Spleen (tissue), 11 donors: ENCODE results near the gene POLN. TPM values are rescaled to one million over a fixed set of nuclear protein-coding genes. Genes with fewer than 3 reads are reported as not detected.

Experiments used
- DNase-seq: peaks from one replicate; pipeline ENCODE4 v3.0.0-alpha.2; 2020
- H3K27ac ChIP-seq, 8 donors: fragments of 200-600 bp; sonication (generic) in 7 of 8; 1 replicate in 4 of 8; 2 replicates in 4 of 8; pipeline versions ENCODE4 v1.5.0 to v1.8.0; 2016 to 2021; ENCODE audit warnings: inconsistent platforms in 4 of 8, mild to moderate bottlenecking in 4 of 8, moderate library complexity in 1 of 8
- H3K27me3 ChIP-seq, 7 donors: fragments of 200-600 bp; sonication (generic) in 6 of 7; replicated peaks in 1 of 7; 1 replicate in 4 of 7; 2 replicates in 3 of 7; pipeline versions ENCODE4 v1.5.0 to v1.8.0; 2016 to 2021; ENCODE audit warnings: inconsistent platforms in 3 of 7, mild to moderate bottlenecking in 1 of 7
- H3K36me3 ChIP-seq, 6 donors: fragments of 200-600 bp; sonication (generic) in 5 of 6; 1 replicate in 4 of 6; 2 replicates in 2 of 6; pipeline versions ENCODE4 v1.5.0 to v1.8.0; 2016 to 2021; ENCODE audit warnings: inconsistent platforms in 2 of 6
- H3K4me1 ChIP-seq, 6 donors: fragments of 200-600 bp; sonication (generic) in 5 of 6; 1 replicate in 3 of 6; 2 replicates in 3 of 6; pipeline versions ENCODE4 v1.5.0 to v1.8.0; 2016 to 2021; ENCODE audit warnings: inconsistent platforms in 3 of 6
- H3K4me3 ChIP-seq, 8 donors: fragments of 200-600 bp; sonication (generic) in 7 of 8; 1 replicate in 4 of 8; 2 replicates in 4 of 8; pipeline versions ENCODE4 v1.5.0 to v1.8.0; 2016 to 2021; ENCODE audit warnings: inconsistent platforms in 4 of 8, mild to moderate bottlenecking in 4 of 8, moderate library complexity in 2 of 8
- H3K9me3 ChIP-seq, 8 donors: fragments of 200-600 bp; sonication (generic) in 7 of 8; 1 replicate in 4 of 8; 2 replicates in 4 of 8; pipeline versions ENCODE4 v1.5.0 to v1.8.0; 2016 to 2021; ENCODE audit warnings: inconsistent platforms in 4 of 8
- POLR2A ChIP-seq, 3 donors: fragments of 450-650 bp; IDR thresholded peaks; one replicate each; pipeline ENCODE4 v1.5.1; 2017; ENCODE audit warnings: antibody characterized with exemption in 3 of 3, mild to moderate bottlenecking in 1 of 3
- POLR2AphosphoS5 ChIP-seq, 3 donors: sonication (generic); formaldehyde crosslinking; IDR thresholded peaks; one replicate each; pipeline ENCODE4 v1.5.1; 2017; ENCODE audit warnings: antibody characterized with exemption in 3 of 3
- WGBS, 5 donors: extraction: QIAGEN DNeasy Blood & Tissue Kit in 3 of 5; methylation state at CpG; one replicate each; pipeline versions ENCODE4 v1.1.5 to v1.1.7; 2013 to 2018; 5-methylcytosine and 5-hydroxymethylcytosine counted together
- intact Hi-C: fragments of 100-400 bp; cut with DNase I; formaldehyde crosslinking; loops from one replicate; pipeline ENCODE4 v1.15.0; 2023; ENCODE audit warnings: low total_unique reads
- polyA plus RNA-seq, 3 donors: library from polyadenylated mRNA; stranded (reverse); fragments of 200-250 nt; gene quantifications; one replicate each; pipeline ENCODE4 v1.2.1, GENCODE V29; 2013
- total RNA-seq, 7 donors: library from RNA; depleted of rRNA in 3 of 7; stranded (reverse); fragments of >200 nt in 3 of 7; fragmentation: NEBNext Ultra II Directional in 4 of 7; extraction: Animal tissue kit (Norgen Biotek cat#: 25700) in 4 of 7; gene quantifications; one replicate each; pipeline versions ENCODE4 v1.1.0 to v1.2.1, GENCODE V29; 2016 to 2021
- TF ChIP-seq, protein P1 (sequence below), 11 experiments: fragments of 200-600 bp in 7 of 11; fragments of 450-650 bp in 4 of 11; sonication (generic) in 4 of 11; IDR thresholded peaks in 8 of 11; conservative IDR thresholded peaks in 3 of 11; 1 replicate in 7 of 11; 2 replicates in 4 of 11; pipeline versions ENCODE4 v1.4.0 to v1.8.0; 2016 to 2021; ENCODE audit warnings: antibody characterized with exemption in 11 of 11, inconsistent platforms in 4 of 11, mild to moderate bottlenecking in 1 of 11
- donor health status: healthy with polysubstance abuse.
- donor health status: DM: no; HTN: no; CAD: no; lungs with moderate emphysema.
- donor health status: DM: no; HTN: no; CAD: no.
- donor health status: Bipolar disorder and iron deficiency.
- donor health status: healthy.
- donor health status: DM: no; HTN: no; CAD: no.
- donor health status: DM: yes; HTN: yes; CAD: no.

Gene POLN
- total and polyA plus RNA-seq, 10 donors, result 1.2 to 3.5 (median 2.5) TPM

DNA sequence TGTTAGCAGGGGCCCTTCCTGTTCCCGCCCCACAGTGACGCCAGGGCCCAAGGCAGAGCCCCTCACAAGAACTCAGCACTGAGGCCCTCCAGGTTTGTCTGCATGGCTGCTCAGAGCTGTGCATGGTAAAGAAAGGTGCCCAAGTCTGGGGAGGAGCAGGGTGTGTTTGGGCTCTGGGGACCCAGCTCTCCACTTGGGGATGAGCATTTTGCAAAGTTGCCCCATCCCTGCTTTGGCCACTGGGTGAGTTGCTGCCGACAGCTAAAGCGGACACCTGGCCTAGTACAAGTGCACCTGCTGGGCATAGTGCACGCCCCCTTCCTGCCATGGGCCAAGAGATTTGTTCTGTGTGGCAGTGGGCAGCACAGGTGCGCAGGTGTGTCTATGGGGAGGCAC is 22.0 kb upstream of the POLN start:
- peaks cover 26 to 64% (median 46%) of the 10 kb centered on the region in 6 donors for H3K4me1 ChIP-seq
- H3K9me3 ChIP-seq, result no peaks in the 10 kb centered on the region
- intact Hi-C loops, result loop anchor here (10.0 kb wide), 1 partner anchor 151 kb away; the partner anchor contains the start of genes CFAP99 and ZFYVE28
- 71 to 92% (median 82%) methylated on average over 4 to 6 of the region's 6 CpGs for WGBS, 5 donors
- peaks cover 0 to 14% (median 6%) of the 10 kb centered on the region in 6 donors for H3K36me3 ChIP-seq
- H3K27ac ChIP-seq, result peak overlapping the region in 3 of 8 donors; percentile 97 to 99 (median 98)
- no peak overlapping the region for H3K4me3 ChIP-seq
- no peaks in the 10 kb centered on the region for H3K27me3 ChIP-seq
- peak; percentile 77 for DNase-seq
- TF ChIP-seq POLR2AphosphoS5 (IDR thresholded peaks at IDR 0.05), result no peak
- TF ChIP-seq, protein P1, sequence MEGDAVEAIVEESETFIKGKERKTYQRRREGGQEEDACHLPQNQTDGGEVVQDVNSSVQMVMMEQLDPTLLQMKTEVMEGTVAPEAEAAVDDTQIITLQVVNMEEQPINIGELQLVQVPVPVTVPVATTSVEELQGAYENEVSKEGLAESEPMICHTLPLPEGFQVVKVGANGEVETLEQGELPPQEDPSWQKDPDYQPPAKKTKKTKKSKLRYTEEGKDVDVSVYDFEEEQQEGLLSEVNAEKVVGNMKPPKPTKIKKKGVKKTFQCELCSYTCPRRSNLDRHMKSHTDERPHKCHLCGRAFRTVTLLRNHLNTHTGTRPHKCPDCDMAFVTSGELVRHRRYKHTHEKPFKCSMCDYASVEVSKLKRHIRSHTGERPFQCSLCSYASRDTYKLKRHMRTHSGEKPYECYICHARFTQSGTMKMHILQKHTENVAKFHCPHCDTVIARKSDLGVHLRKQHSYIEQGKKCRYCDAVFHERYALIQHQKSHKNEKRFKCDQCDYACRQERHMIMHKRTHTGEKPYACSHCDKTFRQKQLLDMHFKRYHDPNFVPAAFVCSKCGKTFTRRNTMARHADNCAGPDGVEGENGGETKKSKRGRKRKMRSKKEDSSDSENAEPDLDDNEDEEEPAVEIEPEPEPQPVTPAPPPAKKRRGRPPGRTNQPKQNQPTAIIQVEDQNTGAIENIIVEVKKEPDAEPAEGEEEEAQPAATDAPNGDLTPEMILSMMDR (IDR thresholded peaks at IDR 0.05 in 8 of 11, conservative IDR thresholded peaks at IDR 0.05 in 3 of 11), result no peak
- TF ChIP-seq POLR2A (IDR thresholded peaks at IDR 0.05), result no peak

- Histone ChIP-seq H3K27ac (peak overlapping the region; percentile 91 to 100 (median 98)), H3K4me3 (peak overlapping the region; percentile 44 to 99 (median 94)), H3K4me1 (peaks cover 32 to 74% (median 56%) of the 10 kb centered on the region in 6 donors), H3K9me3 (no peaks in the 10 kb centered on the region), H3K27me3 (no peaks in the 10 kb centered on the region), H3K36me3 (peaks cover 0 to 24% (median 10%) of the 10 kb centered on the region in 6 donors)
- TF ChIP-seq, protein P1 (IDR thresholded peaks at IDR 0.05 in 8 of 11, conservative IDR thresholded peaks at IDR 0.05 in 3 of 11), result no peak
- no peak for TF ChIP-seq POLR2AphosphoS5 (IDR thresholded peaks at IDR 0.05)
- no peak for TF ChIP-seq POLR2A (IDR thresholded peaks at IDR 0.05)
- WGBS, 5 donors, result 44 to 62% (median 51%) methylated on average over 13 of the region's 13 CpGs
- no peak for DNase-seq
- intact Hi-C loops, result loop anchor here (10.0 kb wide), 1 partner anchor 152 kb away; the partner anchor contains the start of genes CFAP99 and ZFYVE28
Measured at GRCh38 chr4:2262944-2263250, 21.0 kb upstream of the POLN start.

DNA sequence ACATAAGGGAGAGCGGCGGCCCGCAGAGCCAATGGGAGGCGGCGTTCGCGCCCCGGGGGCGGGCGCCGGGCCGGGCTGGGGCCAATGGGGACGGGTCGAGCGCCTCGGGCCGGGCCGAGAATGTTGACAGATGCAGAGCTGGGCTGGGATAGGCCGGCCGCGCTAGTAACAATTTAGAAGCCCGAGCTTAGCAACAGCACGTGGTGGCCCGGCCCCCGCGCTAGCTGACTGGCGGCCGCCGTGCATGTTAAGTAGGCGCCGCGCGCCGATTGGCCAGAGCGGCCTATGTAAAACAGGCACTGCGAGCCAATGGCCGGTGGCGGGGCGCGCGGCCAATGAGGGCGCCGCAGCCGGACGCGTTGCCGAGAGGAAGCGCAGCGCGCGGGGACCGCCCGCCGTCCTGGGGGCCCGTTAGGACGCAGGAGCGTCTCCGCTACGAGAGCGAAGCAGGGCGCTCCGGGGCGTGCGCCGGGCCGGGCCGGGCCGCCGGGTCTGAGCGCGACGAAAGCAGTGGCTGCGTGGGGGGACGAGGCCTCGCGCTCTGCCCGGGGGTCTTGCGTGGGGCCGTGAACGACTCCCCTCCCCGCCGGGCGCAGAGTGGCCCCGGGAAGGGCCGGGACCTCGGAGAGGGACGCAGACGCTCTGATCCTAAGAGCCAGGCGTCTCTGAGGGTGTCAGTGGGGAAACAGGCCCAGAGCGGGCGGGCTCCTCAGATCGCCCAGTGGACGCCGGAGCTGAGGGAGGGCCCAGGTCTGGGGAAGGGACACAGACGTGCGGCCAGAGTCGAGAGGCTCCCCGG is 20.4 kb upstream of the POLN start:
- Histone ChIP-seq H3K9me3 (no peaks in the 10 kb centered on the region), H3K4me1 (peaks cover 37 to 80% (median 62%) of the 10 kb centered on the region in 6 donors), H3K27me3 (no peaks in the 10 kb centered on the region), H3K36me3 (peaks cover 0 to 30% (median 13%) of the 10 kb centered on the region in 6 donors), H3K4me3 (peak overlapping the region; percentile 56 to 99 (median 97)), H3K27ac (peak overlapping the region; percentile 91 to 100 (median 98))
- peak; percentile 100 for DNase-seq
- WGBS, 5 donors, result 0 to 1% (median 1%) methylated on average over 22 to 98 of the region's 98 CpGs
- peak; percentile 98 to 100 (median 99) for TF ChIP-seq POLR2AphosphoS5 (IDR thresholded peaks at IDR 0.05)
- TF ChIP-seq, protein P1 (IDR thresholded peaks at IDR 0.05 in 8 of 11, conservative IDR thresholded peaks at IDR 0.05 in 3 of 11), result peak in 2 of 11 experiments; percentile 11 to 17
- peak in 2 of 3 donors; percentile 96 to 99 for TF ChIP-seq POLR2A (IDR thresholded peaks at IDR 0.05)
- intact Hi-C loops, result loop anchor here (10.0 kb wide), 1 partner anchor 152 kb away; the partner anchor contains the start of genes CFAP99 and ZFYVE28

GRCh38 chr4:2261853-2262144 is 19.9 kb upstream of the POLN start, which contains the start of gene MXD4:
MXD4 (minus strand) TSS chr4:2262109; CDS start chr4:2261980, 129 bp downstream.
- H3K36me3 ChIP-seq, result peaks cover 0 to 35% (median 13%) of the 10 kb centered on the region in 6 donors
- no peaks in the 10 kb centered on the region for H3K27me3 ChIP-seq
- intact Hi-C loops, result loop anchor here (10.0 kb wide), 1 partner anchor 153 kb away; the partner anchor contains the start of genes CFAP99 and ZFYVE28
- DNase-seq, result no peak
- peak within 1 kb of the TSS; percentile 93 to 99 (median 98) for H3K4me3 ChIP-seq
- H3K4me1 ChIP-seq, result peaks cover 43 to 84% (median 67%) of the 10 kb centered on the region in 6 donors
- WGBS, 5 donors, result 0% methylated on average over 3 to 46 of the region's 46 CpGs
- H3K9me3 ChIP-seq, result no peaks in the 10 kb centered on the region
- peak in 2 of 3 donors; percentile 64 to 74 for TF ChIP-seq POLR2A (IDR thresholded peaks at IDR 0.05)
- TF ChIP-seq, protein P1 (IDR thresholded peaks at IDR 0.05 in 8 of 11, conservative IDR thresholded peaks at IDR 0.05 in 3 of 11), result no peak
- TF ChIP-seq POLR2AphosphoS5 (IDR thresholded peaks at IDR 0.05), result peak in 1 of 3 donors; percentile 88
- peak within 1 kb of the TSS; percentile 91 to 100 (median 98) for H3K27ac ChIP-seq
